Hematopoietic multipotent progenitor cell (in vitro differentiated cells): ENCODE measurements around the gene RASSF8. TPM values are rescaled to one million over a fixed set of nuclear protein-coding genes. Genes with fewer than 3 reads are reported as not detected.

Source experiments
- DNase-seq, 3 donors: peaks; one replicate each; pipeline ENCODE4 v3.0.0-alpha.2; 2011 to 2015; ENCODE audit warnings: low read depth in 2 of 3, low spot score in 2 of 3
- total RNA-seq: library from RNA; depleted of rRNA; stranded (reverse); fragments of >200 nt; gene quantifications from one replicate; pipeline ENCODE4 v1.2.3, GENCODE V29; 2012

RASSF8 gene
- total RNA-seq: 3.8 TPM

- peak in 2 of 3 donors; percentile 60 to 70 for DNase-seq
Observed at GRCh38 chr12:25958428-25959070, at the start of gene RASSF8. Gene RASSF8, plus strand, starts transcription at chr12:25958682. Its CDS starts 96,662 bp downstream, at chr12:26055344.

- no peak for DNase-seq
Observed at GRCh38 chr12:25914551-25914950, 43.9 kb upstream of the RASSF8 start.

GRCh38 chr12:25924491-25925001 lies 33.9 kb upstream of the RASSF8 start:
- DNase-seq: no peak

GRCh38 chr12:25925064-25925463 lies 33.4 kb upstream of the RASSF8 start:
- no peak for DNase-seq

- DNase-seq: no peak
Observed at GRCh38 chr12:25926536-25926935, 31.9 kb upstream of the RASSF8 start.

- DNase-seq: no peak
Observed at GRCh38 chr12:25929142-25929541, 29.3 kb upstream of the RASSF8 start.

- DNase-seq: no peak
Observed at GRCh38 chr12:25932971-25933370, 25.5 kb upstream of the RASSF8 start.

- no peak for DNase-seq
Observed at GRCh38 chr12:25934456-25934855, 24.0 kb upstream of the RASSF8 start.

GRCh38 chr12:25935355-25936144 lies 22.9 kb upstream of the RASSF8 start:
- DNase-seq: no peak

GRCh38 chr12:25937096-25937495 lies 21.4 kb upstream of the RASSF8 start:
- DNase-seq: no peak

GRCh38 chr12:25938581-25938980 lies 19.9 kb upstream of the RASSF8 start:
- DNase-seq: no peak

GRCh38 chr12:25939606-25940005 lies 18.9 kb upstream of the RASSF8 start:
- no peak for DNase-seq

GRCh38 chr12:25940886-25941285 lies 17.6 kb upstream of the RASSF8 start:
- no peak for DNase-seq

GRCh38 chr12:25942709-25943108 lies 15.8 kb upstream of the RASSF8 start:
- no peak for DNase-seq

- no peak for DNase-seq
Observed at GRCh38 chr12:25943940-25944339, 14.5 kb upstream of the RASSF8 start.

- DNase-seq: no peak
Observed at GRCh38 chr12:25949343-25949742, 9.1 kb upstream of the RASSF8 start.

GRCh38 chr12:25950329-25951115 lies 8.0 kb upstream of the RASSF8 start:
- DNase-seq: no peak

- DNase-seq: peak in 1 of 3 donors; percentile 47
Observed at GRCh38 chr12:25957793-25958427, 572 bp upstream of the RASSF8 start.

GRCh38 chr12:25959071-25959961 lies 834 bp downstream of the RASSF8 start:
- DNase-seq: peak in 2 of 3 donors; percentile 18 to 27

GRCh38 chr12:25960143-25960542 lies 1.7 kb downstream of the RASSF8 start:
- peak in 2 of 3 donors; percentile 57 to 67 for DNase-seq
